Neural progenitor cell (in vitro differentiated cells): ENCODE data around the gene TMEM41A.

Experiments
- EZH2 ChIP-seq: fragments of 200-600 bp; sonication (generic); IDR thresholded peaks from 2 replicates; pipeline ENCODE4 v1.6.1; 2017; ENCODE audit warnings: antibody characterized with exemption, mild to moderate bottlenecking, moderate library complexity
- EZH2phosphoT487 ChIP-seq: fragments of 200-600 bp; sonication (generic); IDR thresholded peaks from 2 replicates; pipeline ENCODE4 v1.6.1; 2017; ENCODE audit warnings: antibody characterized with exemption
- TF ChIP-seq, protein P1 (sequence below): fragments of 200-600 bp; sonication (generic); IDR thresholded peaks from 2 replicates; pipeline ENCODE4 v1.5.1; 2017; ENCODE audit warnings: antibody characterized with exemption, mild to moderate bottlenecking

DNA sequence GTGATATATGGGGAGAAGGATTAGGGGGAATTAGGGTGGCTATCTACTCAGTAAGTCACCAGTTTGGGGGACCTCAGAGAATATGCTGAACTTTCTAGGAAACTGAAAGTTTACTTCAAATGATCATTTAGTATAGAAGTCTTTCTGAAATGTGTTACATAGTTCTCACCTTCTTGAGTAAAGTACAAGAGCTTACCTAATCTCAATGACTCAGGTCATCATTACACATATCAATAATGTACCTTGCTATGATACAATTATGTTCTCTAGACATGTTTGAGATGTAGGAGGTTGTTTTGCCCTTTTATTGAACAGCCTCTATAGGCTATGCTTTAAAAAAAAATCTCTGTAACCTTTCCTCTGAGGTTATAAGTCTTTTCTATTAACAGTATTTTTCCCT is 50.7 kb downstream of the TMEM41A start:
- TF ChIP-seq, protein P1, sequence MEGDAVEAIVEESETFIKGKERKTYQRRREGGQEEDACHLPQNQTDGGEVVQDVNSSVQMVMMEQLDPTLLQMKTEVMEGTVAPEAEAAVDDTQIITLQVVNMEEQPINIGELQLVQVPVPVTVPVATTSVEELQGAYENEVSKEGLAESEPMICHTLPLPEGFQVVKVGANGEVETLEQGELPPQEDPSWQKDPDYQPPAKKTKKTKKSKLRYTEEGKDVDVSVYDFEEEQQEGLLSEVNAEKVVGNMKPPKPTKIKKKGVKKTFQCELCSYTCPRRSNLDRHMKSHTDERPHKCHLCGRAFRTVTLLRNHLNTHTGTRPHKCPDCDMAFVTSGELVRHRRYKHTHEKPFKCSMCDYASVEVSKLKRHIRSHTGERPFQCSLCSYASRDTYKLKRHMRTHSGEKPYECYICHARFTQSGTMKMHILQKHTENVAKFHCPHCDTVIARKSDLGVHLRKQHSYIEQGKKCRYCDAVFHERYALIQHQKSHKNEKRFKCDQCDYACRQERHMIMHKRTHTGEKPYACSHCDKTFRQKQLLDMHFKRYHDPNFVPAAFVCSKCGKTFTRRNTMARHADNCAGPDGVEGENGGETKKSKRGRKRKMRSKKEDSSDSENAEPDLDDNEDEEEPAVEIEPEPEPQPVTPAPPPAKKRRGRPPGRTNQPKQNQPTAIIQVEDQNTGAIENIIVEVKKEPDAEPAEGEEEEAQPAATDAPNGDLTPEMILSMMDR = no peak
- TF ChIP-seq EZH2phosphoT487 = no peak
- TF ChIP-seq EZH2 = no peak
